B cell (primary cell): ENCODE measurements around the gene AUTS2.

ENCODE experiments used
- CTCF ChIP-seq: fragments of 200-600 bp; IDR thresholded peaks from one replicate; pipeline ENCODE4 v1.8.0; 2022; ENCODE audit warnings: antibody characterized with exemption, mild to moderate bottlenecking
- EZH2 ChIP-seq: IDR thresholded peaks from 2 replicates; pipeline ENCODE4 v1.6.1; 2012; ENCODE audit warnings: borderline replicate concordance, low read depth, mild to moderate bottlenecking, moderate library complexity, low read length; ENCODE audit not compliant: insufficient read depth, poor library complexity, severe bottlenecking

DNA sequence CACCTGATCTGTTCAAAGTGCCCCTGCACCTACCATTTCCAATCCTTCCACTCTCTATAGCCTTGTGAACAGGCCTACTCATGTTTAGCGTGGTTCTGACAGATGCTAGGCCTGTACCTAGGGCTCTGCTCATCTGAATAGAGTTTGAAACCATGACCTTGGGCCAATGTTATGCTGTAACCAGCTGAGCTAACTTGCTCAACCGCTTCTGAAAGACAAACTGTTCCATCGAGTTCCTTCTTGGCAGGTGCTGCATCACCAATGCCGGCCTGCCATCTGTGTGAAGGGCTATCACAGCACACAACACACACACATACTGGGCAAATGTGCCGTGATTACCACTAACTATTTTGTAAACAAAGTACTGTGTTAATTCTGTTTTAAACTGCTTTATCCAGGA is 1114.7 kb downstream of the AUTS2 start:
- TF ChIP-seq CTCF (no peak), EZH2 (no peak)
